Adrenal gland (tissue), 5 donors: ENCODE results near the gene FAM89A.

ENCODE experiments used
- CTCF ChIP-seq, 6 experiments: fragments of 450-650 bp in 4 of 6; fragments of 200-600 bp in 2 of 6; sonication (generic) in 1 of 6; IDR thresholded peaks; 1 replicate in 5 of 6; 2 replicates in 1 of 6; pipeline versions ENCODE4 v1.5.1 to v1.8.0; 2016 to 2021; ENCODE audit warnings: antibody characterized with exemption in 6 of 6, mild to moderate bottlenecking in 2 of 6, moderate library complexity in 1 of 6
- POLR2A ChIP-seq, 2 donors: fragments of 450-650 bp; IDR thresholded peaks; one replicate each; pipeline ENCODE4 v1.6.1; 2017; ENCODE audit warnings: antibody characterized with exemption in 2 of 2, mild to moderate bottlenecking in 2 of 2, moderate library complexity in 1 of 2
- donor health status: DM: no; HTN: no; CAD: no.

GRCh38 chr1:231058416-231059109 is 18.5 kb upstream of the FAM89A start:
- no peak for TF ChIP-seq CTCF (IDR thresholded peaks at IDR 0.05)
- no peak for TF ChIP-seq POLR2A (IDR thresholded peaks at IDR 0.05)
